Measurements from ENCODE around the gene RAB30. TPM values are rescaled to one million over a fixed set of nuclear protein-coding genes. Genes with fewer than 3 reads are reported as not detected.

RAB30 gene
- total RNA-seq, 1 donor from 2014 or later = 29.1 TPM

DNA sequence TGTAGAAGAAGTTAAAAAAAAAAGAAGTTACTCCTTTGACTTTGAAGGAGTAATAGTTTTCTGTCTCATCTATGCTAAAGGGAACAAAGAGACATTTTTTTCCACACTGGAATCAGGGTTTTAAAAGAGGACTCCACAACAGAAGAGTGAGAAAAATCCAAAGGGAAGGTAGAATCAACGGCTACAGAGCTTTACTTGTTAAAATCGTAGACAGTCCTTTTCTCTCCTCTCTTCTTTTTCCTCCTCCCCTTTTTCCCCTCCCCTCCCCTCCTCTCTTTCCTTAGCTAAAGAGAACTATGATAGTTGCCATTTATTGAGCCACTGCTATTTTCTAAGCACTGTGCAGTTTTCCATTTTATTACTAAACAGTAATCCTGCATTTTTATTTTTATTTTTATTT is 141.0 kb downstream of the RAB30 start:
- no peak overlapping the region for H3K27ac Mint-ChIP-seq
- H3K9me3 Mint-ChIP-seq = no peaks in the 10 kb centered on the region
- peaks cover 47% of the 10 kb centered on the region for H3K36me3 Mint-ChIP-seq (ENCODE audit: low read depth)
- no peak for DNase-seq (ENCODE audit: low spot score)
- intact Hi-C loops (cut with micrococcal nuclease) = no loop called here
- H3K4me3 Mint-ChIP-seq (ENCODE audit: low read depth) = no peak overlapping the region
- peaks cover 25% of the 10 kb centered on the region for H3K4me1 Mint-ChIP-seq (ENCODE audit: low read depth)
- no peaks in the 10 kb centered on the region for H3K27me3 Mint-ChIP-seq (ENCODE audit: low read depth)

- peaks cover 47% of the 10 kb centered on the region for H3K36me3 Mint-ChIP-seq (ENCODE audit: low read depth)
- peaks cover 25% of the 10 kb centered on the region for H3K4me1 Mint-ChIP-seq (ENCODE audit: low read depth)
- no peak overlapping the region for H3K4me3 Mint-ChIP-seq (ENCODE audit: low read depth)
- intact Hi-C loops (cut with micrococcal nuclease) = no loop called here
- DNase-seq (ENCODE audit: low spot score) = no peak
- H3K27me3 Mint-ChIP-seq (ENCODE audit: low read depth) = no peaks in the 10 kb centered on the region
- H3K27ac Mint-ChIP-seq = no peak overlapping the region
- no peaks in the 10 kb centered on the region for H3K9me3 Mint-ChIP-seq
Measured at GRCh38 chr11:82930229-82930628, 141.5 kb downstream of the RAB30 start.

- H3K36me3 Mint-ChIP-seq (ENCODE audit: low read depth) = peaks cover 41% of the 10 kb centered on the region
Measured at GRCh38 chr11:82929121-82929520, 142.6 kb downstream of the RAB30 start.

GRCh38 chr11:82927264-82927880 is 144.3 kb downstream of the RAB30 start:
- H3K9me3 Mint-ChIP-seq = no peaks in the 10 kb centered on the region
- intact Hi-C loops (cut with micrococcal nuclease) = loop anchor here (1.0 to 5.0 kb wide), 3 partner anchors 21 to 145 kb away; partner anchors contain the start of gene RAB30
- H3K36me3 Mint-ChIP-seq (ENCODE audit: low read depth) = peaks cover 30% of the 10 kb centered on the region
- DNase-seq (ENCODE audit: low spot score) = no peak
- no peak overlapping the region for H3K27ac Mint-ChIP-seq
- no peaks in the 10 kb centered on the region for H3K27me3 Mint-ChIP-seq (ENCODE audit: low read depth)
- H3K4me1 Mint-ChIP-seq (ENCODE audit: low read depth) = peaks cover 20% of the 10 kb centered on the region
- no peak overlapping the region for H3K4me3 Mint-ChIP-seq (ENCODE audit: low read depth)

More at GRCh38 chr11:82929121-82929520, 142.6 kb downstream of the RAB30 start:
- intact Hi-C loops (cut with micrococcal nuclease) = loop anchor here (5.0 kb wide), 1 partner anchor 143 kb away; the partner anchor contains the start of gene RAB30
- peaks cover 25% of the 10 kb centered on the region for H3K4me1 Mint-ChIP-seq (ENCODE audit: low read depth)
- no peak overlapping the region for H3K27ac Mint-ChIP-seq
- no peaks in the 10 kb centered on the region for H3K27me3 Mint-ChIP-seq (ENCODE audit: low read depth)
- no peak for DNase-seq (ENCODE audit: low spot score)
- no peaks in the 10 kb centered on the region for H3K9me3 Mint-ChIP-seq
- H3K4me3 Mint-ChIP-seq (ENCODE audit: low read depth) = no peak overlapping the region

DNA sequence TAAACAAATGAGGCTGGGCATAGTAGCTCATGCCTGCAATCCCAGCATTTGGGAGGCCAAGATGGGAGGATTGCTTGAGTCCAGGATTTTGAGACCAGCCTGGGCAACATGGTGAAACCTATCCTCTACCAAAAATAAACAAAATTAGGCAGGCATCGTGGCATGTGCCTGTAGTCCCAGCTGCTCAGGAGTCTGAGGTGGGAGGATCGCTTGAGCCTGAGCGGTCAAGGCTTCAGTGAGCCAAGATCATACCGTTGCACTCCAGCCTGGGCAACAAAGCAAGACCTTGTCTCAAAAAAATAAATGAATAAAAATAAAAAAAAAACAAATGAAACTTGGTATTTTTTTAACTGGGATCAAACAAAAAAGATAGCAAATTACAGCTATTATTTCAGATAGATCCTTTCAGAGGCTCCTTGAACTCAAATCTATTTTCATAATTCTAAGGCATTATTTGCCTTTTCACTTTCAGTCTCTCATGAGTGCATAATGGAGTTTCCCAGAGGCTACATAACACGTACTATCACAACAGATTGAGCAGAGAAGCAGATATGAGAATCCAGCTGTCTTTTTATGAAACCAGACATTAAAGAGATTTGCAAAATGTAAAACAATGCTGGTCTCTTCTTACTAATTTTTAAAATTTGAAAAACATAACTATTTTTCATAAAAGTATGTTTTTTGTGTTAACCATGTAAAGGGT is 147.0 kb downstream of the RAB30 start:
- Mint-ChIP-seq H3K4me3 (ENCODE audit: low read depth) (no peak overlapping the region), H3K4me1 (ENCODE audit: low read depth) (peaks cover 34% of the 10 kb centered on the region), H3K27ac (no peak overlapping the region), H3K9me3 (peaks cover 6% of the 10 kb centered on the region), H3K36me3 (ENCODE audit: low read depth) (peaks cover 42% of the 10 kb centered on the region), H3K27me3 (ENCODE audit: low read depth) (no peaks in the 10 kb centered on the region)
- DNase-seq (ENCODE audit: low spot score) = no peak
- intact Hi-C loops (cut with micrococcal nuclease) = loop anchor here (5.0 kb wide), 1 partner anchor 148 kb away; the partner anchor contains the start of gene RAB30

Other genes starting within 250 kb of the RAB30 start
- gene PRCP, start 171.5 kb downstream of the RAB30 start, total RNA-seq = 23.5 and 27.5 TPM in 2 replicates
- 17.8 and 18.2 TPM in 2 replicates for gene DDIAS, start 170.2 kb downstream of the RAB30 start, total RNA-seq
- 62.9 and 63.0 TPM in 2 replicates for gene PCF11, start 85.2 kb upstream of the RAB30 start, total RNA-seq
- gene ANKRD42, start 121.8 kb upstream of the RAB30 start, total RNA-seq = 3.7 TPM in 2 replicates
- gene CCDC90B, start 214.5 kb upstream of the RAB30 start, total RNA-seq = 25.4 and 27.2 TPM in 2 replicates

All from activated T-helper 2 cell treated with anti-CD3 and anti-CD28 coated beads, Interferon-gamma antibody, Interleukin-2, Interleukin-4, amounts not matched to agents 10 μg/mL and 5 μg/mL and 100 μg/mL, durations not matched to agents 14 hours and 24 hours and 36 hours (primary cell).